ENCODE data around the gene SMIM3.

- no peak for TF ChIP-seq KLF16 (tag by site-specific recombination; IDR thresholded peaks at IDR 0.05)
- TF ChIP-seq, protein P1, sequence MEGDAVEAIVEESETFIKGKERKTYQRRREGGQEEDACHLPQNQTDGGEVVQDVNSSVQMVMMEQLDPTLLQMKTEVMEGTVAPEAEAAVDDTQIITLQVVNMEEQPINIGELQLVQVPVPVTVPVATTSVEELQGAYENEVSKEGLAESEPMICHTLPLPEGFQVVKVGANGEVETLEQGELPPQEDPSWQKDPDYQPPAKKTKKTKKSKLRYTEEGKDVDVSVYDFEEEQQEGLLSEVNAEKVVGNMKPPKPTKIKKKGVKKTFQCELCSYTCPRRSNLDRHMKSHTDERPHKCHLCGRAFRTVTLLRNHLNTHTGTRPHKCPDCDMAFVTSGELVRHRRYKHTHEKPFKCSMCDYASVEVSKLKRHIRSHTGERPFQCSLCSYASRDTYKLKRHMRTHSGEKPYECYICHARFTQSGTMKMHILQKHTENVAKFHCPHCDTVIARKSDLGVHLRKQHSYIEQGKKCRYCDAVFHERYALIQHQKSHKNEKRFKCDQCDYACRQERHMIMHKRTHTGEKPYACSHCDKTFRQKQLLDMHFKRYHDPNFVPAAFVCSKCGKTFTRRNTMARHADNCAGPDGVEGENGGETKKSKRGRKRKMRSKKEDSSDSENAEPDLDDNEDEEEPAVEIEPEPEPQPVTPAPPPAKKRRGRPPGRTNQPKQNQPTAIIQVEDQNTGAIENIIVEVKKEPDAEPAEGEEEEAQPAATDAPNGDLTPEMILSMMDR (tag by site-specific recombination; IDR thresholded peaks at IDR 0.05), result no peak
- no peak for TF ChIP-seq TSHZ1 (tag by site-specific recombination; IDR thresholded peaks at IDR 0.05; ENCODE audit: borderline replicate concordance)
Measured at GRCh38 chr5:150765799-150766169, 12.8 kb upstream of the SMIM3 start.
